HEK293 (cell line): ENCODE measurements around the gene IFNA21.
"Not testable (repeated sequence)": the region's sequence is repeated elsewhere in the genome, so short reads cannot be mapped to it uniquely, and the experiment has no call there.

Experiments
- ZNF366 ChIP-seq: fragments of 450-650 bp; formaldehyde crosslinking; conservative IDR thresholded peaks from 2 replicates; pipeline ENCODE4 v1.5.1; 2016; ENCODE audit warnings: missing biosample characterization, missing genetic modification characterization
- ZNF510 ChIP-seq: fragments of 450-650 bp; formaldehyde crosslinking; IDR thresholded peaks from 2 replicates; pipeline ENCODE4 v1.5.1; 2018; ENCODE audit warnings: mild to moderate bottlenecking, missing genetic modification characterization, missing biosample characterization; ENCODE audit not compliant: insufficient replicate concordance
- TF ChIP-seq, protein P1 (sequence below): fragments of 450-650 bp; formaldehyde crosslinking; IDR thresholded peaks from 2 replicates; pipeline ENCODE4 v1.5.1; 2016; ENCODE audit warnings: missing biosample characterization, missing genetic modification characterization

DNA sequence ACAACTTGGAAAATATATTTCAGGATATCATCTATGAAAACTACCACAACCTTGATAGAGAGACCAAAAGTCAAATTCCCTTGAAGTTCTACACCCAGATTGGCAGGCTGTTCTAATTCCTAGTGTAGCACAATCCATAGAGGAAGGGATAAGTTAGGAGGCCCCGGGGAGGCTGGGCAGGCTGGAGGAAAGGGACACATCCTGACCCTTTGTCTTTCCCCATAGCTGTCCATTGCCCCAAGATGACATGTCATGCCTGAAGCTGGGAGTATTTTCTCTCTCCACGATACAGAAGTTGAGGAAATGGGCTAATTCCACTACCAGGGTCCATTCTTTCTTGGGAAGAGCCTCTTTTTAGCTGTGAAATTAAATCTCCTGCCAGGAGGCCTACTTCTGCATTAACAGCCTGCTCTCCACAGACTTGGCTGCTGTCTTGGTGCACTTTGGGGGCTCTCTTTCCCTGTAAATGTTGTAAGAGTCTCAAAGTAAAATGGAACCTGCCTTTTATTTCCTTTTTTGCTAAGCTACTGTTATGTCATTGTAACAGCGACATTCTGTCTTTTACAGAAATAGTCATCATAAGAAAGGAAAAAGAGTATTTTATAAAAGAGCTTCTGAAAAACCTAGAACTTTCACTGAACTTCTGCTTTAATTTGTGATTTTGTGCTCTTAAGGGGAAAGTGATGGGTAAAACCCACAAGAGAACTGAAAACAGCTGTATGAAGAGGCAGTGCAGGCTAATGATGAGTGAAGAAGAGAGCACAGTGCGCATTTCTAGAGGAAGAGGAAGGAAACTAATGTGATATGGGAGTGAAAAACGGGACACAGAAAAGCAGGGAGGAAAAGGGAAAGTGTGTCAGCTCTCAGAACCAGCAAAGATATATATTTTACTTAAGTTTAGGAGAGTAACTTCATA is 47.2 kb upstream of the IFNA21 start:
- TF ChIP-seq, protein P1, sequence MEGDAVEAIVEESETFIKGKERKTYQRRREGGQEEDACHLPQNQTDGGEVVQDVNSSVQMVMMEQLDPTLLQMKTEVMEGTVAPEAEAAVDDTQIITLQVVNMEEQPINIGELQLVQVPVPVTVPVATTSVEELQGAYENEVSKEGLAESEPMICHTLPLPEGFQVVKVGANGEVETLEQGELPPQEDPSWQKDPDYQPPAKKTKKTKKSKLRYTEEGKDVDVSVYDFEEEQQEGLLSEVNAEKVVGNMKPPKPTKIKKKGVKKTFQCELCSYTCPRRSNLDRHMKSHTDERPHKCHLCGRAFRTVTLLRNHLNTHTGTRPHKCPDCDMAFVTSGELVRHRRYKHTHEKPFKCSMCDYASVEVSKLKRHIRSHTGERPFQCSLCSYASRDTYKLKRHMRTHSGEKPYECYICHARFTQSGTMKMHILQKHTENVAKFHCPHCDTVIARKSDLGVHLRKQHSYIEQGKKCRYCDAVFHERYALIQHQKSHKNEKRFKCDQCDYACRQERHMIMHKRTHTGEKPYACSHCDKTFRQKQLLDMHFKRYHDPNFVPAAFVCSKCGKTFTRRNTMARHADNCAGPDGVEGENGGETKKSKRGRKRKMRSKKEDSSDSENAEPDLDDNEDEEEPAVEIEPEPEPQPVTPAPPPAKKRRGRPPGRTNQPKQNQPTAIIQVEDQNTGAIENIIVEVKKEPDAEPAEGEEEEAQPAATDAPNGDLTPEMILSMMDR (tag by site-specific recombination) = not testable (repeated sequence)
- not testable (repeated sequence) for TF ChIP-seq ZNF510 (tag by site-specific recombination); ZNF366
